Femur (tissue), 1 donor: ENCODE results near the gene RTN3.
A peak's percentile ranks its signal among the peaks of the same experiment; 100 is the strongest.

Experiments used
- DNase-seq: peaks from one replicate; pipeline ENCODE4 v3.0.0-alpha.2; 2017

The RTN3 gene

DNA sequence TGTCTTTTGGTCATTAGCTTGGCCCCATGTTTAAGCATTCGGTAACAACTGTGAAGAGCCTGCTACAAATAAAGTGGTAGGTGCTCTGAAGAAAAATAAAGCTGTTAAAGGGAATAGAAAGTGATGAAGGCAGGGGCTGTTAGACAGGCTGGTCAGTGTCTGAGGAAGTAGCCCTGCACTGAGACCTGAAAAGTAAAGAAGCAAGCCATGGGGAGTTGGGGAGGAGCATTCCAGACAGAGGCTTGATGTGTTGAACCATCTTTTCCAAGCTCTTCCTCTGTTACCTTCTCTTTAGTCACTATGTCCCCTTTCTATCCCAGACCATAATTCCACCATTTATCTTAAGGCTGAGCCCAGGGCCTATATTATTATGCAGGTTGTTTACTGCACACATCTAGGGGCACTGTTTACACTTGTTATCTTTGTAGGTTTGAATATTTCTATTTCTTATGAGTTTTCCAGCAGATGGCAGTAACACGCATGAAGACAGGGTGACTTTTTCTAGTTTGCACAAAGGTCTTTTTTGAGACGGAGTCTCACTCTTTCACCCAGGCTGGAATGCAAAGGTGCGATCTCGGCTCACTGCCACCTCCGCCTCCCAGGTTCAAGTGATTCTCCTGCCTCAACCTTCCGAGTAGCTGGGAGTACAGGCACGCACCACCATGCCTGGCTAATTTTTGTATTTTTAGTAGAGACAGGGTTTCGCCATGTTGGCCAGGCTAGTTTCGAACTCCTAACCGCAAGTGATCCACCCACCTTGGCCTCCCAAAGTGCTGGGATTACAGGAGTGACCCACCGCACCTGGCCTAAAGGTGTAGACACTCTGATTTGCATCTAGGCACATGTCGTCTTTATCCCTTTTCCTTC lies 64.2 kb downstream of the RTN3 start:
- DNase-seq: no peak

DNA sequence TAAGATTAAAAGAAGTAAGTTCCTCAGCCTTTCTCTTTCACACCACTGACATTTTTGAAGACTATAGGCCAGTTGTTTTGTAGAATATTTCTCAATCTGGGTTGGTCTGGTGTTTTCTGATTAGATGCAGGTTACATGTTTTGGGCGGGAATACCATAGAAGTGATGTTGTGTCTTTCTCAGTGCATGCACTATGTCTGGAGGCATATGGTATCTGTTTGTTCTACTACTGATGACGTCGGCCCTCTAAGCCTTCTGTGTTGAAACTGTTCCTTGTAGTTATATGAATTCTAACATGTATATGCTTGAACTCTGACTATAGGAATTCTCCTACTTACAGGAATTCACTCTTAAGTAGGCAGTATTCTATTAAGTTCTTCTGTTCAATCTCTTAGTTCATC lies 65.7 kb downstream of the RTN3 start:
- DNase-seq: no peak

DNA sequence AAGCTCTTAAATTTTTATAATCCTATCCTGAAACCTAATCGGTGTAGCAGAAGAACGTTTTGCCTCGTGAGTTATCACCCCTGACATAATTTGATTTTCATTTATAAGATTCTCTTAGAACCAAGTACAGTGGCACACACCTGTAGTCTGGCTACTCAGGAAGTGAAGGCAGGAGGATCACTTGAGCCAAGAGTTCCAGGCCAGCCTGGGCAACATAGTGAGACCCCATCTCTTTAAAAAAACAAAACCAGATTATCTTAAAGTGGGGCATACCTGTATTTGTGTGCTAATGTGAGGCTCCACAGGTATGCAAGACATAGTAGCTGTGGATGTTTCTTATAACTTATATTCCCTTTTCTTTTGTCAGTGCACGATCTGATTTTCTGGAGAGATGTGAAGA lies 68.3 kb downstream of the RTN3 start:
- DNase-seq: no peak

DNA sequence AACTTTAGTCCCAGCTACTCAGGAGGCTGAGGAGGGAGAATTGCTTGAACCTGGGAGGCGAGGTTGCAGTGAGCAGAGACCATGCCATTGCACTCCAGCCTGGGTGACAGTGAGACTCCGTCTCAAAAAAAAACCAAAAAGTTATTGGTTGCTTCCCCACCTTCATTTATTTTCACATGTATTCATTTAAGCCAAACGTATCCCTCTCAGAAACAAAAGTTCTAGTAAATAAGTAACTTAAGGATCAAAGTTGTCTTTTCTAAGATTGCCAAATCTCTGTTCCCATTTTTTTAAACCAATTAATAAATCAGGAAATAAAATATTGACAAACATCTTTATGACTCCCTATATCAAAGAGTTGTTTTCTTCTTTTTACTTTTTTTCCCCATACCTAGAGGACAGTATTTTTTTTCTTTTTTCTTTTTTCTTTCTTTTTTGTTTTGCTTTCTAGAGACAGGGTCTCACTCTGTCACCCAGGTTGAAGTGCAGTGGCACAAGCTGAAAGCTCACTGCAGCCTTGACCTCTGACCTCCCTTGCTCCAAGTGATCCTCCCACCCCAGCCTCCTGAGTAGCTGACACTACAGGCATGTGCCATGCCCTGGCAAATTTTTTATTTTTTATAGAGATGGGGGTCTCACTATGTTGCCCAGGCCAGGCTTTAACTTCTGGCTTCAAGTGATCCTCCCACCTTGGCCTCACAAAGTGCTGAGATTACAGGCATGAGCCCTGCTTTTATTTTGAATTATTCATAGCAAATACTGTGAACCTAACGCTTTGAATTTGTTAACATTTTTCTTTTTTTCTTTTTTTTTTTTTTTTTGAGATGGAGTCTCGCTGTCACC lies 75.8 kb downstream of the RTN3 start:
- no peak for DNase-seq

DNA sequence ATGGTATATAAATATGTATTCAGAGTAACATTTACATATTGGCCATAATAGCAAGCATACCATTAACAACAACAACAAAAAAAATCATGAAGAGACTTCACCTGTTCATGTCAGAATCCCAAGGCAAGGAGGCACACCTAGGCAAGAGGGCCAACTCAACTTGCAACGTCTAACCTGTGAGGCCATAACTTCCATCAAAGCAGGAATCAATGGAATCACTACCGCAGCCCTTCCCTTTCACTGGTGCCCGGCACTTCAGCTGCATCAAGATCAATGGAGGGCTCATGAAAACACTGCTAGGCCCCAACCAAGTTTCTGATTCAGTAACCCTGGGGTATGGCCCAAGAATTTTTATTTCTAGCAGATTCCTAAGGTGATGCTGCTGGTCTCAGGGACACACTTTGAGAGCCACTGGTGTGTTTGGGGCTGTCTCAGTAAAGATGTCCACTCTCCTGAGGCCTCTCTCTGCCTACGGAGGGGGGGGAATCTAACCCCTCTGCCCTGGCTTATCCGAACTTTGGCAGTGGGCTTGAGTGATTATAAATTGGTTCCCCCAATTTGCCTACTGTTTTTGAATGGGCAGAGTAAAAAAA lies 79.3 kb downstream of the RTN3 start:
- no peak for DNase-seq

DNA sequence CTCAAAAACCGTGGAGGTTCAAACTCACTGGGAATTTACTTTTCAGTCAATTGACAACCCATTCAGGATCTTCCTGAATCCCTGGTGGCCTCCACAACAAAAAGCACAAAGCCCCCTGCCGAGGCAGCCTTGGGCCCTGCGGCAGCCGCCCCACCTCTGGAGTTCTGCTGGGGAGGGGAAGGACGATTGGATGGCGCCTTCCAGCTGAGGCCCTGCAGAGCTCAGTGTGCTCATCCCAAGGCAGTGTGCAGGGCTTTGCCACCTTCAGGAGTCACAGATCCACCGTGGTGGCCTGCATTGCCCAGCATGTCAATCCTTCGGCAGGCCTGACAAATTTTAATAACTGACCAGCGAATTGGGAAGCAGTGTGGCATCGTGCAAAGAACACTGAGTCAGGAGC lies 79.9 kb downstream of the RTN3 start:
- DNase-seq: no peak

DNA sequence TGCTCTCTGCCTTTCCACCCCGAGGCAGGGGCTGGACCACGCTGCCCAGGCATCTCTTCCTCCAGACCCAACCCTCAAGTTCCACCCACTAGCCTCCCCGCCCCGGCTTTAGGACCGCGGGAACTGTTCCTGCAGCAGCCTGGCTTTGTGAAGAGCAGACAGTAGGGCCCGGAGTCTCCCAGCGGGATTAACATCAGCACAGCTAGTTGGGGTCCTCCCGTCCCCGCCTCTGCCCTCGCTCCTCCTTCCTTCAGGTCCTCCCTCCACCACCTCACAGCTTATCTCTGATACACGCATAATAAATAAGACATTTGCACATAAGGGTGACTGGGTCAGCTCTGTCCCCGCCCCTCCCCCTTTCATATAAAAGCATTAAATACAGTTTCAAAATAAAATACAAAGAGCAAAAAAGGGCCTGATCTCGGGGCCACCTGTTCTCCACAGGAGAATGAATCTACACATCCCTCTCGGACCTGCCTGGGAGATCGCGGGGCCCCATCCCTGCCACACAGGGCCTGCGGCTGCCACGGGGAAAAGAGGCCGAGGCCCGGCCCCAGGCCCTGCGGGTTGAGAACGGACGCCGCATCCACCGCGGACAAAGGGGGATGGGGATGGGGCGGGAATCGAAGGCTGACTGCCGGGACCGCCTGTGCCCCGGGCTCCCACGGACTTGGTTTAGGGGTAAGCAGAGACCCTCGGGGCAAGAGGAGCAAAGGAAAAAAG lies 80.8 kb downstream of the RTN3 start:
- DNase-seq: peak; percentile 53

DNA sequence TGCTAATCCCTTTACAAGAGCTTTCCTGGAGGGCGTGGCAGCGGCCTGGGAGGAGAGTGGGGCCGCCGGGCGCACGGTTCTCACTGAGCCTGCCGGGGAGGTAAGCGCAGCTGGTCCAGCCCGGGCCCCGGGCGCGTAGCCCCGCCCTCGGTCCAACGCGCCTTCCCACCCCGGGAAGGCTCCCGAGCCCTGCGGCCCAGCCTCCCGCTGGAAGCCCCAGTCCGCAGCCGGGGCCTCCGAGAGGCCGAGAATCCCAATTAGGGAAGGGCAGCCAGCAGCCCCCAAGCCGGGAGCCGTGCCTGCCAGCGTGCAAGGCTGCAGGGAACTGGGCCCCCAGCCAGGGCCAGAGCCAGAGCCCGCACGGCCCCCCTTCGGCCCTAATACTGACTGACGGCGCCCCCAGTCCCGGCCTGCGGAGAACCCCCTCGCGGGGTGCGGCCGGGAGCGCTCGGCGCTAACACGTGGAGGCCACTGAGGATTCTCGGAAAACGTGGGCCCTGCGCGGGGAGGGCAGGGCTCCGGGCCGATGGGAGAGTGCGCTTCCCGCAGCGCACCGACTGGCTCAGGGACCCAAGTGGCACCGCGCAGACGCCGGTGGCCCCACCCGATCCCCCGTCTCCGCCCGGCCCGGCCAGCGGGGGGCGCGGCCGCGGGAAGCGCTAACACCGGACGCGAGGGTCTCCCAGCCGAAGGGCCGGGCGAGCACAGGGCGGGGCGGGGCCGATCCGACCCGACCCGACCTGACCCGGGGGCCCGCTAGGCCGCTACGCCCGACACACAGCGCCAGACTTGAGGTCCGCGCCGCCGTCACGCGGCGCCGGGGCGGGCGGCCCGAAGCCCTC lies 81.6 kb downstream of the RTN3 start:
- peak; percentile 78 for DNase-seq

DNA sequence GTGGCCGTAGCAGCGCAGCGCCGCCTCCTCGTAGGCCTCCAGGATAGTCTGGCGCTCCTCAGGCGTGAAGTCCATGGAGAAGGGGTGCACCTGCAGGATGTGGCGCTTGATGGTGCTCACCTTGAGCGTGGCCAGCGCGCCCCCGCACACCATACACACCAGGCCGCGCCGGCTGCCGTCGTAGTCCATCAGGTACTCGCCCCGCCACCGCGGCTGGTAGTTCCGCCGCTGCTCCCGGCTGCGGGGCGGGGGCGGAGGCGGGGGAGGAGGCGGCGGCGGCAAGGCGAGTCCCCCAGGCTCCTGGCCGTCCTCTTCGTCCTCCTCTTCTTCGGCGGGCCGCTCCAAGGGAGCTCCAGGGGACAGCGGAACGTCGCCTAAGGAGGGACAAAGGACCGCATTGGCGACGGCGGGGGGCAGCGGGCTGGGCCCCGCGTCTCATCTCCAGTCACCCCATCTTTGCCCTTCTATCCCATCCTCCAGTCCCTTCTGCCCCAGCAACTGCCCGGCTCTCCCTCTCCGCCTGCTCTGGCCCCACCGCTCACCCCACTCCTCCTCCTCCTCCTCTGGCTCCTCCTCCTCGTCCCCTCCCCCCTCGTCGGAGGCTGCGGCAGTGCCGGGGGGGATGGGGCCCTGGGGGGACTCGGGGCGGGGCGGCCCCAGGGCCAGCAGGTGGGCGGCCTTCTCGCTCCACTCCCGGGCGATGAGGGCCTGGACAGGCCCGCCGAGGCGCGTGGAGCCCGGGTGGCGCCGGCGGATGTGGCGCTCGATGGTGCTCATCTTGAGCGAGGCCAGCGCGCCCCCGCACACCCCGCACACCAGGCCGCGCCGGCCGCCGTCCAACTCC lies 82.4 kb downstream of the RTN3 start:
- DNase-seq: peak; percentile 51

DNA sequence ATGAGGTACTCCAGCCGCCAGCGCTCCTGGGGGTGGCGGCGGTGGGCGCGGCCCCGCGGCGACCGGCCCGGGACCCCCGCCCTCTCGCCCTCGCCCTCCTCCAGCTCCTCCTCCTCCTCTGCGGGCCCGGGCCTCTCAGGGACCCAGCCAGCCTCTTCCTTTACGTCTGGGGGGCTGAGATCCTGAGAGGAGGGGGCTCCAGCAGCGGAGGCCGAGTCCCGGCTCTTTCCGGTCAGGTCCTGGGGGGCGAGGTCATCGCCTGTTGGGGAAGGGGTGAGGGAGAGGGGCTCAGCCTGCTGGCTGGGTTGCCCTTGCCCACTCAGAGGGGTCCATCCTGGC lies 83.0 kb downstream of the RTN3 start:
- peak; percentile 32 for DNase-seq

DNA sequence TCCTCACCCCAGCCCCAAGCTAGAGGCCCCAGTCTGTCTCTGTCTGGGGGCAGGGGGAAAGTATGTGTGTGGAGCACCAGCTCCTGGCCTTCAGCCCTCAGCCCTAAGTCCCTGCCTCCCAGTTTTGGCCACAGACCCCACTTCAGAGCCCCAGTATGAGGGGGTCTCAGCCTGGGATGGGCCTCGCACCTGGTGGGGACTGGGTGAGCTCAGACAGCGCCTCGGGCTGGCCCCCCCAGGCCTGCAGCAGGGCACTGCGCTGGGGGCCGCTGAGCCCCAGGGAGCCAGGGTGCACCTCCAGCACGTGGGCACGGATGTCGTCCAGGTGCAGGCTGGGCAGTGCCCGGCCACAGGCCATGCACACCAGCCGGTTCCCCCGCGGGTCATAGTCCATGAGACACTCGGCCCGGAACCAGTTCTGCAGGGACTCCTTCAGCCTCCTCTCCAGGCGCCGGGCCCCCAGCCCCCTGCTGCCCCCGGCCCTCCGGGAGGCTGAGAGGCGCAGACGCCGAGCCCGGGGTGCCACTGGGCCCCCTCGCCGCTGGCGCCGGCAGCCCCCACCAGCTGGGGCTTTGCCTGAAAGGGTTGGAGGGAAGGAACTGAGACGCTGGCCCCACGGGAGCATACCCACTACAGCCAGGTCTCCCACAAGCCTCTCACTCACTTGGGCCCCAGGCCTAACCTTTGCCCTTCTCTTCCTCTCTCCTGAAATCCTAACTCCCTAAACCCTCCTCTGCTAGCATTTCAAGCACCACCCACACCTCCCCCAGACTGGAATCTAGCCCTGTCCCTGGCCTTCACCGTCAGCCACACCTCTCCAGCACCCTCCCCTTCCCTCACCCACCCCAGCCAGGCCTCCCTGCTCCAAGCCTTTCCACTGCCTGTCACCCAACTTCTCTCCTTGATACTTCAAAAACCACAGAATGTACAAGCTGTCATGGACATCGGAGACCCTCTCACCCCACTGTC lies 83.7 kb downstream of the RTN3 start:
- peak; percentile 34 for DNase-seq

DNA sequence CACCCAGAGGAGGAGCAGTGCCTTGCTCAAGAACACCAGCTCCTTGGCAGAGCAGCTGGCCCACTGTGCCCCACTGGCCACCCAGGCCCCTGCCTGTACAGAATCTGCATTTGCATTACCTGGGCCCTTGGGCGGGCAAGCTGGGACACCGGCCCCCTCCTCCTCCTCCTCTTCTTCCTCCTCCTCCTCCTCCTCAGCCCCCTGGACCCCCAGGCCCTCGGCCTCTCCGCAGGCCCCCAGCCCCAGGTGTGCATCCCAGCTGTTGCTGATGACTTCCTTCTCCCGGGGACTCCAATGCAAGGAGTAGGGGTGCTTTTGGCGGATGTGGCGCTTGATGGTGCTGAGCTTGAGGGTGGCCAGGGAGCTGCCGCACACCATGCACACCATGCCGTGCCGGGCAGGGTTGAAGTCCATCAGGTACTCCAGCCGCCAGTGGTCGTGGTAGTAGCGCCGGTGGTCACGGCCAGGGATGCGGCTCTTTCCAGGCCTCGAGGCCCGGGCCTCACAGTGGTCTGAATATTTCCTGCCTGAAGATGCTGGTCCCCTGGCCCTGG lies 84.5 kb downstream of the RTN3 start:
- peak; percentile 37 for DNase-seq

DNA sequence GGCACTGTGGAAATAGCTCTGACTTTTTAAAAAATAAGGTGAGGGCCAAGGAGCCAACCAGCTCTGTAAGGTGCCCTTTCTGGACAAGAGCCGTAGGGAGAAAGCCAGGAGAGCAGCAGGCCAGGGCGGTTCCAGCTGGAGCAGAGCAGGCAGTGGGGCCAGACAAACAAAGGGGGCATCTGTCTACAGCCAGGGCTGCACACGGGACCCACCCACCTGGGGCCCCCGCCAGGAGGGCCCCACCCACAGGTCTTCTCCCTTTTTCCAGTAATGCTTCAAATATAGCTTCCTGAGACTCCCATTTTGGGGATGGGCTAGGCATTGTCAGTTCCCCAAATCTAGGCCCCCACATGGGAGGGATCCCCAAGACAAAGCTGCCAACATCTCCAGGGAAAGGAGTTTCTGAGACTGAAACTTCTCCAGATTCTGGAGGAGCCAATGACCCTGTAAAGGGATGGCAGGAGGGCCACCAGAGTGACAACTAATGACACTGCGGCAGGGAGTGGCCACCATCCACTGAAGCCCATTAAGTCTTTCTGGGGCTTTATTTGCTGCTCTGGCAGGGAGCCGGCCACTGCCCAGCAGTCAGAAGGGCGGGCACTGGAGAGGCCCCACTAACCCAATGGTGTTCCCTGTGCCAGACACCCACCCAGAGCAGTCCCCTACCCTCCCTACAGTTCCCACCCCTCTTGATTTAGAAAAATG lies 85.4 kb downstream of the RTN3 start:
- peak; percentile 54 for DNase-seq

DNA sequence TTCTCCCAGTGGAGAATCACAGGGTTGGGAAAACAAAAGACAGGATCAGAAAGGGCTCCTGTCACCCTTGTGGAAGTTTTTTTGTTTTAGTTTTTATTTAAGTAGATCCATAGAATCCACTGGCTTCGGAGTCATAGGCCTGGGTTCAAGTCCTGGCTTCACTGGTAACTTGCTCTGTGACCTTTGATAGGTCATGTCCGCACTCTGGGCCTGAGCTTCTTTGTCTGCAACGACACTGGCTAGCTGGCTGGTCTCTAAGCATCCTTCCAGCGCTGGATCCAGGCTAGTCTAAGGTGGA lies 85.9 kb downstream of the RTN3 start:
- DNase-seq: no peak

DNA sequence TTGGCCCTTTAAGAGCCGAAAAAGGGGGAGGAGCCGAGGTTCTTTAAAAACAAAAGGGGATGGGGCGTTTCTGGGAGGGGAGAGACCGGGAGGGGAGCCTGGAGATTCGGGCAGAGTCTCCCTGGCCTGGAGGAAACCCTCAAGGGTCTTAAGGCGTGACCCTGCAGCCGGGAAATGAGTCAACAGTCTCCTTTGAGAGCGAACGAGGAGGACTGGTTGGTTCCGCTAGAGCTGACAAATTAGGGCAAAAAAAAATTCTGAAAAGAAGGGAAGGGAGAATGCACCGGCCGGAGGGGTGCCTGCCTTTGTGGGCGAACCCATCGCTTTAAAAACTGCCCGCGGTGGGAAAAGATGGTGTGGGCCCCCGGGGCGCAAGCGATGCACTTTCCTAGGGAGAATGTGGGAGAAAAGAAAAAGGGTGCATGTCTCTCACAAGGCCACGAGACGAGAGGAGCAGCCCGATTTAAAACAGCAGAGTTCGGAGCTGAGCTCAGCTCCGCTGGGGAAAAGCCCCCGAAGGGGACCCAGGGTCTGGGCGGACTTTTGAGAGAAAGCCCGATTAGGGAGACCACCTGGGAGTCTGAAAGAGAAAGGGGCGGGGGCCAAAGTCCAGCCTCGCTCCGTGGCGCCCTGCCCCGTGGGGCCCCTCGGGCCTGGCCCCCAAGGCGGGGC lies 86.4 kb downstream of the RTN3 start:
- peak; percentile 76 for DNase-seq

DNA sequence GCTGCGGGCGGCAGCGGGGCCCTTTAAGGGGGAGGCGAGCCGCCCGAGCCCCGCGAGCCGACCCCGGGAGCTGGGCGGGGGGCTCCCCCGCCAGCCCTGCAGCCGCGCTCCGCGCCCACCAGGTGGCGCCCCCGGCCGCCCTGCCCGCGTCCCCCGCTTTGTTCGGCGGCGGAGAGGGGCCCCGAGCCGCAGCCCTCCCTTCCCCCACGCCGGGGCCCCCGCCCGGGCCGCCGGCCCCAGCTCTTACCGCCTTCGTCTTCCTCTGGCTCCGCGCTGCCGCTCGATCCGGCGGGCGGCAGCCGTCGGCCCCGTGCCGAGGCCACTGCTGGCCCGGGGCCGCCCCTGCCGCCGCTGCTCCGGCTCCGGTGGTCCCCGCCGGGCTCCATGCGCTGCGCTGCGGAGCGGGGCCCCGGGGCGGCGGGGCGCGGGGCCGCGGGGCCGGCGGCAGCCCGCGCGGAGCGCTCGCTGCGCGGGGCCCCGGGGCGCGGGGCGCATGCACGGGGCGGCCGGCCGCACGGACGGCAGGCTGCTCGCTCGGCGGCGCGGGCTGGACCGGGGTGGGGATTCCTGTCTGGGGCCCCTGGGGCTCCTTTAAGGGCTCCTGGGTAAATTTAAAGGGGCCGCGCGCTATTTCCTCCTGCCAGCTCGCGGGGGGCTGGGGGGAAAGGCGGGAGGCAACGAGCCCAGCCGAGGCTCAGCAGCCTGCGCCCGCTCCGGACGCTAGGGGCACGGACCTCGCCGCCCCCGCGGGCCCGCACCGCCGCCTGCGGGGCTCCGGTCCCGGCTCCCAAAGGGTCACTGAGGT lies 87.1 kb downstream of the RTN3 start, which contains the start of gene ZFTA:
Gene ZFTA (minus strand): TSS at position 539 of the 805 bp plus-strand sequence. CDS start 153 bp downstream, at position 386.
- DNase-seq: peak; percentile 83

DNA sequence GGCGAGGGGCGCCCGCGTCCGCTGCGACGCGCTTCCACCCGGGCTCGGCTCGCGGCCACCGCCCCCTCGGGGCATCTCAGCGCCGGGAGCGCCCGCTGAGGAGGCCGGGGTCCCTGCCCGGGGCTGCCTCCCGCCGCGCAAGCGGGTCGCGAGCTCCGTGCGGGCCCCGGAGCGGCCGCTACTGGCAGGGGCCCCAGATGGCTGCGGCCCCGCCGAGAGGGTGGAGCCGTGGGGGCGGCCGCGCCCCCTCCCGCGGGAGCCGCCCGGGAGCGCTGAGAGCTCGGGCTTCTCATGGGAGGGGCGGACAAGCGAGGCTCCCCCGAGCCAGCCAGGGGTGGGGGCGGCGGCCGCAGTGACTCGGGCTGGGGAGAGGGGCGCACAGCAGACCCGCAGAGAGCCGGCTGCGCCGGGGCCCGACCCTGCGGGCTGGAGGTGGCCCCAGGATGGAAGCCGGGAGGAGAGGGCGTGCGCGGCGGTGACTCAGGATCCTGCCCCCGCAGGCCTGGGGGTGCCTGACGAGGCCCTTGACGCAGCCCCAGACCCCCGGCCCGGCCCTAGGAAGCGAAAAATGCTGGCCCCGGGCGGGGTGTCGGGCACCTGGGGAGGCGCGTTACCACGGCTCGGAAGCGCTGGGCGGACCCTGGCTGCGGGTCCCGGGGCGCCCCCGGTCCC lies 87.9 kb downstream of the RTN3 start:
- peak; percentile 53 for DNase-seq
